Body of pancreas (tissue), 4 donors: ENCODE results near the gene CDR2L. TPM values are rescaled to one million over a fixed set of nuclear protein-coding genes. Genes with fewer than 3 reads are reported as not detected.
"Not testable (repeated sequence)": the region's sequence is repeated elsewhere in the genome, so short reads cannot be mapped to it uniquely, and the experiment has no call there.

ENCODE experiments used
- ATAC-seq: fragments of 150-250 bp; one replicate; pipeline ENCODE4 v1.9.1; 2016
- DNase-seq, 4 donors: peaks; one replicate each; pipeline ENCODE4 v3.0.0-alpha.2; 2019
- H3K27ac ChIP-seq, 4 donors: fragments of 200-600 bp; sonication (generic); 1 replicate in 3 of 4; 2 replicates in 1 of 4; pipeline versions ENCODE4 v1.5.1 to v1.6.1; 2016 to 2019; ENCODE audit warnings: mild to moderate bottlenecking in 1 of 4, mixed read lengths in 1 of 4, moderate library complexity in 1 of 4
- H3K27me3 ChIP-seq, 2 donors: fragments of 200-600 bp; sonication (generic); one replicate each; pipeline ENCODE4 v1.6.0; 2016; ENCODE audit warnings: mild to moderate bottlenecking in 1 of 2
- H3K36me3 ChIP-seq, 2 donors: fragments of 200-600 bp; sonication (generic); replicated peaks in 1 of 2; 2 replicates each; pipeline ENCODE4 v1.5.1; 2016; ENCODE audit warnings: low read depth in 2 of 2; ENCODE audit not compliant: insufficient read depth in 1 of 2
- H3K4me1 ChIP-seq: fragments of 200-600 bp; sonication (generic); one replicate; pipeline ENCODE4 v1.6.0; 2016
- H3K4me3 ChIP-seq, 2 donors: fragments of 200-600 bp; sonication (generic); 1 replicate in 1 of 2; 2 replicates in 1 of 2; pipeline ENCODE4 v1.5.1; 2016 to 2019
- H3K9me3 ChIP-seq, 3 donors: fragments of 200-600 bp; sonication (generic); 1 replicate in 2 of 3; 2 replicates in 1 of 3; pipeline ENCODE4 v1.5.1; 2016
- CTCF ChIP-seq, 7 experiments: fragments of 450-650 bp in 4 of 7; fragments of 200-600 bp in 3 of 7; sonication (generic) in 3 of 7; IDR thresholded peaks; one replicate each; pipeline ENCODE4 v1.5.1; 2016 to 2019; ENCODE audit warnings: antibody characterized with exemption in 7 of 7
- POLR2A ChIP-seq, 3 donors: fragments of 450-650 bp; IDR thresholded peaks; one replicate each; pipeline ENCODE4 v1.6.1; 2016; ENCODE audit warnings: antibody characterized with exemption in 3 of 3, mild to moderate bottlenecking in 2 of 3
- WGBS, 2 donors: methylation state at CpG; one replicate each; pipeline ENCODE4 v1.1.5; 2017; 5-methylcytosine and 5-hydroxymethylcytosine counted together
- intact Hi-C: fragments of 100-400 bp; cut with DNase I; formaldehyde crosslinking; loops from one replicate; pipeline ENCODE4 v1.15.1; 2023
- total RNA-seq, 2 donors: library from RNA; depleted of rRNA; stranded (reverse); fragments of >200 nt; gene quantifications; one replicate each; pipeline ENCODE4 v1.1.0, GENCODE V29; 2016

CDR2L gene
- total RNA-seq, 2 donors from 2014 or later = 11.9 to 18.5 TPM

- no peaks in the 10 kb centered on the region for H3K36me3 ChIP-seq
- intact Hi-C loops = no loop called here
- no peak overlapping the region for H3K27ac ChIP-seq
- no peaks in the 10 kb centered on the region for H3K9me3 ChIP-seq
- no peak overlapping the region for H3K4me3 ChIP-seq
- TF ChIP-seq POLR2A (IDR thresholded peaks at IDR 0.05) (no peak), CTCF (IDR thresholded peaks at IDR 0.05) (no peak)
- DNase-seq (no peak), ATAC-seq (no peak)
- no peaks in the 10 kb centered on the region for H3K27me3 ChIP-seq
- WGBS, 2 donors = 78 to 90% methylated on average over 8 of the region's 8 CpGs
- H3K4me1 ChIP-seq = no peaks in the 10 kb centered on the region
Measured at GRCh38 chr17:75005291-75005690, 17.9 kb downstream of the CDR2L start.

- H3K4me1 ChIP-seq, H3K36me3 ChIP-seq, H3K4me3 ChIP-seq, H3K27ac ChIP-seq, H3K27me3 ChIP-seq, intact Hi-C loops, DNase-seq, ATAC-seq, H3K9me3 ChIP-seq: not testable (repeated sequence)
- 85 to 89% methylated on average over 6 of the region's 6 CpGs for WGBS, 2 donors
Measured at GRCh38 chr17:75006084-75006483, 18.7 kb downstream of the CDR2L start.

DNA sequence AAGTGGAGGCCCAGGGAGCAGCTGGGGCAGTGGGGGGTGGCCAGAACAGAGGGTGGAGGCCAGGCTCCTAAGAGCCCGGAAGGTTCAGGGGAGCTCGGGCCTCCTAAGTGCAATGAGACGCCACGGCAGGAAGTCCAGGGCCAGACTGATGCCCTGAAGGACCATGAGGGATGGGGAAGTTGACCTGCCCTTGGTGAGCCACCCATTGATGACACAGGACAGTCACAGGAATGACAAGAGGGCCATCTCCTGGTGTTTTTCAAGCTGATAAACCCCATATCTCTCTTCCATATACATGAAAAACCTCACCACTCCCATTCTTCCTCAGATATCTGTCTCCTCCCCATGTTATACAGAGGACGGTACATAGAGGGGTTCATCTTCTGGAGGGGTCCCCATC is 19.2 kb downstream of the CDR2L start:
- TF ChIP-seq CTCF (IDR thresholded peaks at IDR 0.05) = peak in 1 of 7 experiments; percentile 16
- TF ChIP-seq POLR2A (IDR thresholded peaks at IDR 0.05) = no peak
- ATAC-seq (no peak), DNase-seq (no peak)
- intact Hi-C loops = no loop called here
- Histone ChIP-seq H3K36me3 (no peaks in the 10 kb centered on the region), H3K4me1 (peaks cover 10% of the 10 kb centered on the region), H3K27me3 (no peaks in the 10 kb centered on the region), H3K4me3 (no peak overlapping the region), H3K9me3 (no peaks in the 10 kb centered on the region), H3K27ac (no peak overlapping the region)
- 50 to 74% methylated on average over 3 to 5 of the region's 5 CpGs for WGBS, 2 donors

DNA sequence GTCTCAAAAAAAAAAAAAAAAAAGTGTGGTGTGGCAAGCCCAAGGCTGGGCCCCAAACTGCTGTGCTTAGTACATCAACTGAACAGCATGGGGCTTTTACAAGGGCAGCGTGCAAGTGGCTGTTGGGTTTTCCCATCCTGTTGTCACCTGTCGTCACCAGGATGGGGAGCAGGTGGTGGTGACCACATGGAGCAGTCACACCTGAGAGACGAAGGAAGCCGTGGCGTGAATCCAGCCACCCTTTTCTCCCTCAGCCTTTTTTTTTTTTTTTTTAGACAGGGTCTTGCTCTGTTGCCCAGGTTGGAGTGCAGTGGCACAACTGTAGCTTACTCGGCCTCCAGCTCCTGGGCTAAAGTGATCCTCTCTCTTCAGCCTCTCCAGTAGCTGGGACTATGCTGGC is 20.9 kb downstream of the CDR2L start:
- no peak for DNase-seq
- no peak for TF ChIP-seq CTCF (IDR thresholded peaks at IDR 0.05)
- TF ChIP-seq POLR2A (IDR thresholded peaks at IDR 0.05) = no peak
- 72 to 73% methylated on average over 6 of the region's 6 CpGs for WGBS, 2 donors
- Histone ChIP-seq H3K4me3 (no peak overlapping the region), H3K27me3 (no peaks in the 10 kb centered on the region), H3K4me1 (peaks cover 20% of the 10 kb centered on the region), H3K9me3 (no peaks in the 10 kb centered on the region), H3K36me3 (no peaks in the 10 kb centered on the region), H3K27ac (no peak overlapping the region)
- no peak for ATAC-seq
- intact Hi-C loops = no loop called here

DNA sequence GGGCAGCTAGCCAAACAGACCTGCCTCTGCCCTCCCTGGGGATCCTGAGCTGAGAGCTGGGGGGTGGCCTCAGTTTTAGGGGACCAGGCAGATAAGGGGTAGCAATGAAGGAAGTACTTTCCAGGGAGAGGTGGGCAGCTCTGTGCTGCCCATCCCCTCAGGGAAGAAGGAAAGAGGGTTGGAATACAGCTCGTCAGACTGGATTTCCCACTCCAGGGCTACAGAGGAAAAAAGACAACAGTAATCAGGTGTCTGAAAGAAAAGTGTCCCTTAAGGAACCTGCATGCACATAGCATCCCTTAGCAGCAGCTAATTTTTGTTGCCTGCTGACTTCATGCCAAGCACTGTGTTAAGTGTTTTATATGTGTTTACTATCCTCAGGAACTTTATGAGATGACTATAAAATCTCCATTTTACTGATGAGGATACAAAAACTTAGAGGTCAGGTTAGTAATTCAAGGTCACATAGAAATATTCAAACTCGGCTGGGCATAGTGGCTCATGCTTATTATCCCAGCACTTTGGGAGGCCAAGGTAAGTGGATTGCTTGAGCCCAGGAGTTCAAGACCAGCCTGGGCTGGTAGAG is 21.8 kb downstream of the CDR2L start:
- H3K36me3 ChIP-seq = no peaks in the 10 kb centered on the region
- intact Hi-C loops = no loop called here
- no peaks in the 10 kb centered on the region for H3K9me3 ChIP-seq
- 54% methylated on average over 2 of the region's 2 CpGs for WGBS, 2 donors
- peaks cover 26% of the 10 kb centered on the region for H3K4me1 ChIP-seq
- no peak overlapping the region for H3K4me3 ChIP-seq
- H3K27ac ChIP-seq = no peak overlapping the region
- H3K27me3 ChIP-seq = no peaks in the 10 kb centered on the region
- ATAC-seq (no peak), DNase-seq (no peak)
- no peak for TF ChIP-seq POLR2A (IDR thresholded peaks at IDR 0.05)
